T-helper 1 cell (primary cell): ENCODE results near the gene CERS3.
A peak's percentile ranks its signal among the peaks of the same experiment; 100 is the strongest.

ENCODE experiments used
- DNase-seq, 5 donors: peaks; one replicate each; pipeline ENCODE4 v3.0.0-alpha.2; 2012 to 2020
- total RNA-seq, 4 donors: gene quantifications; one replicate each; lab custom pipeline; 2026; lab: John Stamatoyannopoulos, UW

CERS3 gene
- 0.36 to 1.5 (median 0.90) reads per million in 4 donors for total RNA-seq

DNA sequence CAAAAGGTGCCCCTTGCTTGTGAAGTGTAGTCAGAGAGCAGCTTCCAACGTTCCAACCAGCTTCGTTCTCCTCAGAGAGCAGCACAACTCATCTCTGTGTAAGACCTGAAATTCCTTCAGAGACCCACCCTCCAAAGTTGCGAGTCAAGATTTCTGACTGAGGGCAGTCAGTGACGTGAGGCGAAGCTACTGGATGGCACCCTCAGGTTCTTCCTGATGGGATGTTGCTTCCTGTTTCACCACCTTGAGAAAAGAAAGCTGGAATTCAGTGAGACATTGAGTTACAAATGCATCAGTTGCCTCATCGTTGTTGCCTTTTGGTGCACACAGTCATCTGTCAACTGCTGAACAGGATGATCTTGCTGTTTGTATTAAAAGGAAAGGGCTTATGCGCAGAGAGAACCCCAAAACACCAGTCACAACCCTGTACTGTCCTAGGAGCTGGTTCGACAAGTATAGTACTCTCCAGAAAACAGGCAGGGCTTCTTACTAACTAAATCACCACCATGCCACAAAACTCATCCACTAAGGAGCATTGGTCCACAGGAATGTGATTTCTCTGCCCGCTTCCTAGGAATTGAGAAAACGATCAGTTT lies at the start of gene CERS3:
TSS of gene CERS3 (minus strand) at position 118 of the 596 bp plus-strand sequence. CDS start 27,101 bp downstream, outside the sequence.
- DNase-seq, result no peak

GRCh38 chr15:100573526-100573925 lies 44.8 kb upstream of the CERS3 start:
- no peak for DNase-seq

DNA sequence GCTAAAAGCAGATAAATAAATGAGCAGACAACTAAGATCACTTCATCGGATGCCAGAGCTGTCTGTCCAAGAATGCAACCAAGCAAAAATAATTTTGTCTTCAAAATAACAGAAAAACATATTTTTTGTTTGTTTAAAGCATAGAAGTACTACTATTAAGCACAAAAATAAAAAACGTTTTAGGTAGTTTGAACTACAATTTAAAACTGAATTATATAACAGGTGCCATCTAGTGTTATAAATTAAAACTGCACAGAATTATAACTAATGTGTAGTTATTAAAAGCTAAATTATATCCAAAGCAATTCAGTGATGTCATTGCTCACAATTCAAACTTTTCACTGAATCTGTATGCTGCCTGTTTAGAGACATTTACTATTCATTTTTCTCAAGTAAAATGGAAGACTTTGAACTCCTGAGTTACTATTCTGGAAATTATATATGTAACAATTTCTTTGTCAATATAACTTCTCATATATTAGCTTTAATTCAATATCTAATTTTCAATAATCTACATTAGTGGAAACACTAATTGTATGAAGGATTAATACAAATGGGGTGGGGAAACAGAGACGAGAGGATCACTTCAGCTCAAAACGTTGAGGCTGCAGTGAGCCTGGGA lies 43.7 kb upstream of the CERS3 start:
- peak in 1 of 5 donors; percentile 36 for DNase-seq

- peak in 1 of 5 donors; percentile 73 for DNase-seq
Measured at GRCh38 chr15:100571592-100572167, 42.9 kb upstream of the CERS3 start.

DNA sequence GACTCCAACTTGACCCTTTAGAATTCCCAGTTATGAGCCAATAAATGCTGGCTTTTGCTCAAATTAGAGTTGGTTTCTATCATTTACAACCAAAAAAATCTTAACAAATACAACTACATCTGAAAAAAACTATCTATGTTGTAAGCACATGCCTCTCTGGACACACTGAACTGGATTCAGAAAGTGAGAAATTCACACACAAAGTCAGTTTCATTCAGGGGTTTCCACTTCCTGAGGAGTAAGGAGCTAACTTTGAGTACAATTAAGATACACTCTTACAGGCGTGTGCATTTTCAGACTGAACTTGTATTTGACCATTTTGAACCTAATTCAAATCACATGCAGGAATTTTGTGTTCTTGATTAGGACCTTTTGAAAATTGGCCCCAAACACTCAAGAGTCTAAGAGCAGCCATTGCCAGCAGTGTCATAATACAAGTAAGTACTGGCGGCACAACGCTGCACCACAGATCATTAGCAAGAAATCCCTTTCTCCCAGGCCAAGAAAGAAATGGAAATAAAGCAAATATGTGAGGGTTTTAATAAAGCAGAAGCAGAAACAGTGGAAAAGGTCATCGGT lies 42.1 kb upstream of the CERS3 start:
- peak in 1 of 5 donors; percentile 67 for DNase-seq

DNA sequence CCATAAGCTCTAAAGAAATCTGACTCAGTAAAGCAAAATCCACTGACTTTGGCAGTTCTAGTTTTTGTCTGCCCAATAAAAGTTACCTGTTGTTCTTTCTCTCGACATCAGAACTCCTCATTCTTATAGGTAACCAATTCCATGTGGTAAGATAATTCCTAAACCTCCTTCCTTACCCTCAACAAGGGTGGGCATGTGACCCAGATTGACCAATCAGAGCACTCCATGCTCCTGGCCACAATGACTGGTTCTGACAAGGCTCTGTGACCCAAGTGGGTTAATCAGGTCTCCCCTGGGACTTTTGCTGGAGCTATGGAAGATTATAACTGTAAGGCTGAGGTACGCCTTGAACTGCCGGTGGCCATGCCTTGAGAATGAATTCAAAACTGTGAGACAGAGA lies 41.5 kb upstream of the CERS3 start:
- DNase-seq, result peak in 1 of 5 donors; percentile 9

GRCh38 chr15:100569391-100569790 lies 40.6 kb upstream of the CERS3 start:
- DNase-seq, result no peak

DNA sequence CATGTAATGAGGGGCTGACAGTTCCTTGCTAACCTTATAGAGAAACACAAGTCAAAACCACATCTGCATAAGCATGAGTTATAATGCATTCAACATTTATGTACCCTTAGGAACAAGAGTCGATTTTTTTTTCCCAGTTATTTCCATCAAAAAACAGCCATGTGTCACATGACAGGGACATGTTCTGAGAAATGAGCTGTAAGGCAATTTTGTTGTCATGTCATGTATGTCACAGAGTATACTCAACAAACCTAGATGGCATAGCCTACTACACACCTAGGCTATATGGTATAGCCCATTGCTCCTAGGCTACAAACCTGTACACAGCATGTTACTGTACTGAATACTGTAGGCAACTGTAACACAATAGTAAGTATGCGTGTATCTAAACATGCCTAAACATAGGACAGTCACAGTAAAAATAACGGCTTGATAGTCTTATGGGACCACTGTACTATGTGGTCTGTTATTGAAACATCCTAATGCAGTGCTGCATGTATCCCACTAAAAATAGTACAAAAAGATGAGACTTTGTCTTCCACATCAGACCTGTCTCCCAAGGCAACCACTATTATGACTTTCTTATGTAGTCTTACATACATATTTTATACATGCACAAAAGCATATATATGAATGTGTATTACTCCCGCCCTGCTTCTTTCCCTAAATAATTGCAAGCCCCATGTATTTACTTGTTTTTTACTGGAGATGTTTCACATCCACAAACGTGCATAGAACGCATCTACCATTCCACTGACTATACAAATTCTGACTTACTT lies 38.3 kb upstream of the CERS3 start:
- DNase-seq, result no peak

GRCh38 chr15:100565591-100565990 lies 36.8 kb upstream of the CERS3 start:
- no peak for DNase-seq

DNA sequence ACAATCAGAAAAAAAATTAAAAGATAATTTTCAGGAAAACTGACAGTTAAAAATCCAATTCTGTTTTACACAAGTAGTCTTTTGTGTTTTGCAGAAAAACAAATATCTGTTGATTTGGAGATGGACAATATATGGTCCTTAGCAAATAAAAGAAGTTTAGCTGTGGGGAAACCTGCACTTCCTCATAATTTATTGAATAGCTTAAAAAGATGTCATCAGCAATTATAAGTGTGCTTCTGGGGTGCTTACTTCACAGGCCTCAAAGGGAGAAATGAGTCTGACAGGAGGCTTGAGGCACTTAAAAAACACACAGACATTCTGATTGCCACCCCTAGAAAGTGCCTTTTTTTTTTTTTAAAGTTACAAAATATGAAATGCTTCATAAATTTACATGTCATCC lies 31.6 kb upstream of the CERS3 start:
- no peak for DNase-seq

DNA sequence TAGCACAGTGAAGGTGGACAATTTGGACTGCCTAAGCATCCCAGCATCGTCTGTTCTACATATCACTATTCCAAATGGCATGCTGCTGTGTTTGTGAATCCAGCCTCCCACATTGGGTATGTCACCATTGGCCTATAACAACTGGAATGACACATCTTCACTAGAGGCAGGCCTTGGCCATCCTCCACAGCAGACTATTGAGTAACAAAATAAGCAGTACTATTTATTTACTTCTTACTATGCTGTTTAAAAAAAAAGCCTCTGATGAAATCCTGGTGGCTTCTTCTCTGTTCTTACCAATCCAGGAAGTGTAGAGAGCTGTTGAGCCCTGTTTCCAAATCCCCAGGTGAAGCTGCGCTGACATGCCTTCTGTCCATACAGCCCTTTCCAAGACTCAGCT lies 30.6 kb upstream of the CERS3 start:
- DNase-seq, result no peak

DNA sequence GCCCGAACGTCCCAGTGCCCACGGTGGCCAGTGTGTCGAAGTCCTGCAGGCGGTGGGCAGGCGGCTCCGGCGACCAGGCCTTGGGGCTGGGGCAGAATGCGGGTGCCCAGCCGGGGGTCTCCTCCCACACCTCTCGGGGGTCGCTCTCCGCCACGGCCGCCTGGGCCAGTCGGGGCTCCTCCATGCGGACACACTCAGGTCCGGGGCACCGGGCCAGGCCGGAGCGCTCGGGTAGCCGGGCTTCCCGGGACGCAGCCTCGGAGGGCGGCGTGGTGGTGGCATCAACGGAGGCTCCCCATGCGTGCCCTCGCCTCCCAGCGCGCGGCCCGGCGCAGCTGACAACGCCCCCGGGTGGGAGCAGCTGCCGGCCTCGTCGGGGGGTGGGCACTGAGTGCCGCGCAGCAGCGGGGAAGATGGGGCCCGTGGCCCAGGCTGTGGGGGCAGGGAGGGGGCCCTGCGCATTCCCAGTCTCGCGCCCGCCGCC lies 30.1 kb upstream of the CERS3 start:
- no peak for DNase-seq

- no peak for DNase-seq
Measured at GRCh38 chr15:100553468-100553867, 24.7 kb upstream of the CERS3 start.

GRCh38 chr15:100547961-100548360 lies 19.2 kb upstream of the CERS3 start:
- no peak for DNase-seq

DNA sequence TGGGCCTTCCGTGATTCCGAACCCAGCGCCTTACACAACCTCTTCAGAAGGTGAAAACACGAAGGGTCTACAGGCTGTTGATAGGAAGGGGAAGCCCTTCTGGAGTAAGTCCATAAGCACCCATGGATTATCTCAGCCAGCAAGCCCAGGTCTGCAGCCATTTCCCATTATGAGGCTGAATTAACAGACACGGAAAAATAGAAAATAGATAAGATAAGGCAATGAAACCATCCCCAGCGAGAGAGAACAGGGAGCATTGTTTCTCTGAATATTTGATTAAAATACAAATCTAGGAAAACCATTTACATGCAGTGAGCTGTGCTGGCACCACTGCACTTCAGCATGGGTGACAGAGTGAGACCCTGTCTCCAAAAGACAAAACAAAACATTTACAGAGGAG lies 16.2 kb upstream of the CERS3 start:
- DNase-seq, result no peak

- no peak for DNase-seq
Measured at GRCh38 chr15:100544338-100544841, 15.6 kb upstream of the CERS3 start.

- DNase-seq, result no peak
Measured at GRCh38 chr15:100542290-100542689, 13.5 kb upstream of the CERS3 start.

DNA sequence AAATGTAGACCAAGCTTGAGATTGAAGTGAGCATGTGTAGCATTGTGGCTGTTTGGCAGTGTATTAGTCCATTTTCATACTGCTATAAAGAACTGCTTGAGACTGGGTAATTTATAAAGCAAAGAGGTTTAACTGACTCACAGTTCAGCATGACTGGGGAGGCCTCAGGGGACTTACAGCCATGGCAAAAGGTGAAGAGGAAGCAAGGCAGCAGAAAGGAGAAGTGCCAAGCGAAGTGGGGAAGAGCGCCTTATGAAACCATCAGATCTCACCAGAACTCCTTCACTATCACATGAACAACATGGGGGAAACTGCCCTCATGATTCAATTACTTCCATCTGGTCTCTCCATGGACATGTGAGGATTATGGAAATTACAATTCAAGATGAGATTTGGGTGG lies 8.6 kb upstream of the CERS3 start:
- no peak for DNase-seq

DNA sequence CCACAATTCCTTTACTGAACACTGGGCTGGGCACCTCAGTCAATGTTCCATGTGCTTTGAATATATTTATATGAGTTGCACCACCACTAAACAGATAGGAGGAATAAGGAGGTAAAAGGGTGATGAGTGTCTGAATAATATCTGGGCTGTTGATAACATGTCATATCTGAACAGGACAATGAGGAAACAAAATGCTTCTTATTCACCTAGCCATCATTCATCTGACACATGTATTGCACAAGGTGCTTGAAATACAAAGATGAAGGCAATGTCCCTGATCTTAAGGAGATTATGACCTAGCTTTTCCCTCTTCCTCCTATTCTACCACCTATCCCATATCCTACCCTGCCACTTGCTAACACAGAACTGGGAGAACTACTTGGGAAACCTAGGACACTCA lies 8.0 kb upstream of the CERS3 start:
- DNase-seq, result no peak

DNA sequence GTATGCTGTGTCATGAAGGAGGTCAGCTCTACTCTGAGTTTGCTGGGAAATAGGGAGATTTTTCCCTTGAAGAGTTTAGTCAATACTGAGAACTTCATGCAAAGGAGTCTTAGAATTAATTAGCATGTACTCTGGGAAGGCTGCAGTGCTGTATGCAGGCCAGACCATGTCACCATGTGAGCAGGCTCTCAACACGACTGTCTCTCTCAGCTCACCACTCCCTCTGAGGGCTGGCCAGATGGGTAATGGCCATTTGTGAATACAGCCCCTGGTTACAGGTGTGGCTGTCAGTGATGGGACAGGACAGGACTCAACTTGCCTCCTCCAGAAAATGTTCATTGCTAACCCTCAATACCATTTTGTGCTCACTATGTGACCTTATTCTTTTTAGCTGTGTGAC lies 5.1 kb upstream of the CERS3 start:
- no peak for DNase-seq

- DNase-seq, result no peak
Measured at GRCh38 chr15:100531823-100532327, 3.1 kb upstream of the CERS3 start.

- no peak for DNase-seq
Measured at GRCh38 chr15:100531204-100531603, 2.5 kb upstream of the CERS3 start.

GRCh38 chr15:100529556-100529955 lies 806 bp upstream of the CERS3 start:
- no peak for DNase-seq
